Measurements from ENCODE around the gene PEAK3. TPM values are rescaled to one million over a fixed set of nuclear protein-coding genes. Genes with fewer than 3 reads are reported as not detected.

PEAK3 gene
- polyA plus RNA-seq, 3 donors = 2.4 to 6.3 (median 2.9) TPM

DNA sequence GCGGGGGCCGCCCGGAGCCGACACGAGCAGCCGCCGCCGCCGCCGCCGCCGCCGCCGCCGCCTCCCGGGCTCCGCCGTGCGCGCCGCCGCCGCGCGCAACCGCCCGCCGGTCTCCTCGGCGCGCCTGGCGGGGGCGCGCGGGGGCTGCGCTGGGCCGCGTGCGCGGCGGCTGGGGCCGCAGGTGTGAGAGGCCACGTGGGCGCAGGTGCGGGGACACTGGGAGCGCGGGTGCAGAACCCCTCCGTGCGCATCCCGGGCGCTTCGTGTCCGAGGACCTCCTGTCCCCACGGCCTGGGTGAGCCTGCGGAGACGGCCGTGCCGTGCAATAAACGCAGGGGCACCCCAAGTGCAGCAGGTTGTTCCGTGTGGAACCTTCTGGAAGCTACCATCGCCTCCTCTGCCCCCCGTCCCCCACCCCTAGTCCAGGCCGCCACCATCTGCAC is 26.2 kb upstream of the PEAK3 start, which contains the start of gene LINGO3:
LINGO3 (minus strand) TSS at position 41 of the 443 bp plus-strand sequence. CDS start 16,378 bp downstream, outside the sequence.
- H3K4me2 ChIP-seq (replicated peaks; ENCODE audit: extremely low read depth, low read length, poor library complexity, severe bottlenecking) = peak within 1 kb of the TSS; percentile 57
- H3K4me1 ChIP-seq (ENCODE audit: control insufficient read depth in 1 of 2, insufficient read depth in 2 of 2, low read length in 2 of 2) = peaks cover 6 to 26% of the 10 kb centered on the region in 2 donors
- TF ChIP-seq CTCF (IDR thresholded peaks at IDR 0.05) = no peak

DNA sequence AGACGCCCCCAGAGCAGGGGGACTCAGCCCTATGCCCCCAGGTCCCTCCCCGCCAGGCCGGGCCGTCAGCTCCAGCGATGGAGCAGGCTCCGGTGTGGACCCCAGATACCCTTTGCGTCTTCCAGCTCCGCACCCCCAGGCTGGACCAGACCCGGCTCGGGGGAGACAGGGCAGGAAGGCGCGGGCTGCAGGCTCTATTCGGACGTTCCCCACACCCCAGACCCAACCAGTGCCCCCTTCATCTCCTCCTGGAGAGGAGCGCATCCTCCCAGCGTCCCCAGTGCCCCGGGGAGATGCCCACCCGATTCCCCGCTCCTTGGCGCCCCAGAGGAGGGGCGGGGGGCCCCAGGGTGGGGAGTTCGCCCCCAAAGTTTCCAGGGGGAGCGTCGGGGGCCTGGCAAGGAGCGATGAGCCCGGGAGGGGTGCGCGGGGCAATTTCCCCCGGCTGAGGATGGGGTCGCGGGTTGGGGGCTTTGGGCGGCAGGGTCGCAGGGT is 25.6 kb upstream of the PEAK3 start:
- Mint-ChIP-seq H3K27me3 (ENCODE audit: low read depth in 3 of 3) (peaks cover 89 to 97% (median 91%) of the 10 kb centered on the region in 3 donors), H3K27ac (no peak overlapping the region), H3K4me3 (peak overlapping the region in 1 of 2 donors; percentile 67), H3K4me1 (peaks cover 27% of the 10 kb centered on the region), H3K36me3 (peaks cover 9 to 17% of the 10 kb centered on the region in 2 donors), H3K9me3 (peaks cover 0 to 35% (median 15%) of the 10 kb centered on the region in 7 donors)
- no peak for DNase-seq
- peaks cover 37 to 82% of the 10 kb centered on the region in 2 donors for H3K27me3 ChIP-seq (ENCODE audit: control insufficient read depth in 2 of 2, insufficient read depth in 2 of 2, low read length in 2 of 2)
- no peaks in the 10 kb centered on the region for H3K36me3 ChIP-seq (replicated peaks in 1 of 2; ENCODE audit: control insufficient read depth in 1 of 2, insufficient read depth in 2 of 2, low read length in 2 of 2)
- no peak overlapping the region for H2AFZ ChIP-seq (ENCODE audit: insufficient read depth, low read depth, low read length, poor library complexity, severe bottlenecking)
- no peak overlapping the region for H3K4me3 ChIP-seq (replicated peaks in 1 of 3; ENCODE audit: low read depth in 2 of 3, low read length in 3 of 3)
- peaks cover 0 to 7% of the 10 kb centered on the region in 2 donors for H3K9me3 ChIP-seq (replicated peaks in 1 of 2; ENCODE audit: control insufficient read depth in 1 of 2, insufficient read depth in 1 of 2, low read length in 2 of 2)
- H3K4me1 ChIP-seq (ENCODE audit: control insufficient read depth in 1 of 2, insufficient read depth in 2 of 2, low read length in 2 of 2) = peaks cover 12 to 32% of the 10 kb centered on the region in 2 donors
- WGBS (ENCODE audit: insufficient coverage) = 18% methylated on average over 33 of the region's 33 CpGs
- no peak overlapping the region for H3K27ac ChIP-seq (ENCODE audit: low read depth in 1 of 2, low read length in 2 of 2)
- intact Hi-C loops (cut with micrococcal nuclease) = no loop called here
- no peak overlapping the region for H3K9ac ChIP-seq (ENCODE audit: insufficient read depth, low read length, poor library complexity, severe bottlenecking)
- no peak for TF ChIP-seq CTCF (IDR thresholded peaks at IDR 0.05)
- H4K20me1 ChIP-seq (ENCODE audit: insufficient read depth, low read length) = no peaks in the 10 kb centered on the region
- H3K79me2 ChIP-seq (ENCODE audit: insufficient read depth, low read length) = no peaks in the 10 kb centered on the region
- H3K4me2 ChIP-seq (replicated peaks; ENCODE audit: extremely low read depth, low read length, poor library complexity, severe bottlenecking) = peak overlapping the region; percentile 31

More for the DNA sequence above, 26.2 kb upstream of the PEAK3 start, which contains the start of gene LINGO3:
- H4K20me1 ChIP-seq (ENCODE audit: insufficient read depth, low read length) = no peaks in the 10 kb centered on the region
- Mint-ChIP-seq H3K4me3 (peak within 1 kb of the TSS; percentile 27 to 92), H3K4me1 (peaks cover 22% of the 10 kb centered on the region), H3K9me3 (peaks cover 0 to 32% (median 13%) of the 10 kb centered on the region in 7 donors), H3K27ac (peak within 1 kb of the TSS in 1 of 7 donors; percentile 24), H3K27me3 (ENCODE audit: low read depth in 3 of 3) (peaks cover 84 to 97% (median 91%) of the 10 kb centered on the region in 3 donors), H3K36me3 (peaks cover 9 to 13% of the 10 kb centered on the region in 2 donors)
- whole genome bisulfite sequencing (ENCODE audit: insufficient coverage) = 3% methylated on average over 63 of the region's 63 CpGs
- H3K9me3 ChIP-seq (replicated peaks in 1 of 2; ENCODE audit: control insufficient read depth in 1 of 2, insufficient read depth in 1 of 2, low read length in 2 of 2) = peaks cover 0 to 7% of the 10 kb centered on the region in 2 donors
- no peaks in the 10 kb centered on the region for H3K36me3 ChIP-seq (replicated peaks in 1 of 2; ENCODE audit: control insufficient read depth in 1 of 2, insufficient read depth in 2 of 2, low read length in 2 of 2)
- no peaks in the 10 kb centered on the region for H3K79me2 ChIP-seq (ENCODE audit: insufficient read depth, low read length)
- H3K27me3 ChIP-seq (ENCODE audit: control insufficient read depth in 2 of 2, insufficient read depth in 2 of 2, low read length in 2 of 2) = peaks cover 32 to 82% of the 10 kb centered on the region in 2 donors
- intact Hi-C loops (cut with micrococcal nuclease) = no loop called here
- no peak within 1 kb of the TSS for H2AFZ ChIP-seq (ENCODE audit: insufficient read depth, low read depth, low read length, poor library complexity, severe bottlenecking)
- no peak within 1 kb of the TSS for H3K9ac ChIP-seq (ENCODE audit: insufficient read depth, low read length, poor library complexity, severe bottlenecking)
- no peak within 1 kb of the TSS for H3K27ac ChIP-seq (ENCODE audit: low read depth in 1 of 2, low read length in 2 of 2)
- no peak within 1 kb of the TSS for H3K4me3 ChIP-seq (replicated peaks in 1 of 3; ENCODE audit: low read depth in 2 of 3, low read length in 3 of 3)
- no peak for DNase-seq
